Glutamatergic neuron (in vitro differentiated cells): ENCODE data around the gene SIPA1. TPM values are rescaled to one million over a fixed set of nuclear protein-coding genes. Genes with fewer than 3 reads are reported as not detected.

ENCODE experiments used
- DNase-seq: peaks from one replicate; pipeline ENCODE4 v3.0.0; 2022
- H3K27ac Mint-ChIP-seq: one replicate; pipeline ENCODE4 v1.8.0; 2020; ENCODE audit warnings: mild to moderate bottlenecking, mixed read lengths, inconsistent platforms; ENCODE audit not compliant: unreplicated experiment
- H3K27me3 Mint-ChIP-seq: one replicate; pipeline ENCODE4 v1.8.0; 2020; ENCODE audit warnings: mild to moderate bottlenecking, moderate library complexity, mixed read lengths, inconsistent platforms; ENCODE audit not compliant: unreplicated experiment
- H3K36me3 Mint-ChIP-seq: one replicate; pipeline ENCODE4 v1.8.0; 2020; ENCODE audit warnings: mild to moderate bottlenecking, mixed read lengths, inconsistent platforms; ENCODE audit not compliant: unreplicated experiment
- H3K4me1 Mint-ChIP-seq: one replicate; pipeline ENCODE4 v1.8.0; 2020; ENCODE audit warnings: mild to moderate bottlenecking, low read depth, mixed read lengths, inconsistent platforms; ENCODE audit not compliant: unreplicated experiment
- H3K4me3 Mint-ChIP-seq: one replicate; pipeline ENCODE4 v1.8.0; 2020; ENCODE audit warnings: mild to moderate bottlenecking, mixed read lengths, inconsistent platforms; ENCODE audit not compliant: unreplicated experiment
- H3K9me3 Mint-ChIP-seq: one replicate; pipeline ENCODE4 v1.8.0; 2020; ENCODE audit warnings: mild to moderate bottlenecking, moderate library complexity, mixed read lengths, inconsistent platforms; ENCODE audit not compliant: unreplicated experiment
- CTCF ChIP-seq: fragments of 200-600 bp; sonication (generic); IDR thresholded peaks from one replicate; pipeline ENCODE4 v1.5.0; 2021; ENCODE audit not compliant: partially characterized antibody, unreplicated experiment
- total RNA-seq: library from RNA; stranded (reverse); fragmentation: NEBNext Ultra II Directional; extraction: Animal tissue kit (Norgen Biotek cat#: 25700); gene quantifications from one replicate; pipeline ENCODE4 v1.2.1, GENCODE V29; 2021; ENCODE audit not compliant: unreplicated experiment

Gene SIPA1
- total RNA-seq, 1 donor from 2014 or later = 21.4 TPM

- Mint-ChIP-seq H3K9me3 (peaks cover 7% of the 10 kb centered on the region), H3K4me1 (peaks cover 7% of the 10 kb centered on the region), H3K27ac (no peak overlapping the region), H3K36me3 (no peaks in the 10 kb centered on the region), H3K4me3 (no peak overlapping the region), H3K27me3 (peaks cover 11% of the 10 kb centered on the region)
- TF ChIP-seq CTCF = no peak
- DNase-seq = no peak
These were observed 7.8 kb downstream of the SIPA1 start for GRCh38 chr11:65645710-65646109.

GRCh38 chr11:65646288-65646957 is 8.5 kb downstream of the SIPA1 start:
- Mint-ChIP-seq H3K9me3 (peaks cover 8% of the 10 kb centered on the region), H3K27me3 (peaks cover 13% of the 10 kb centered on the region), H3K4me1 (peaks cover 7% of the 10 kb centered on the region), H3K4me3 (no peak overlapping the region), H3K27ac (no peak overlapping the region), H3K36me3 (no peaks in the 10 kb centered on the region)
- no peak for DNase-seq
- TF ChIP-seq CTCF = no peak

- no peak for TF ChIP-seq CTCF
These were observed 9.2 kb downstream of the SIPA1 start for GRCh38 chr11:65646958-65647701.

DNA sequence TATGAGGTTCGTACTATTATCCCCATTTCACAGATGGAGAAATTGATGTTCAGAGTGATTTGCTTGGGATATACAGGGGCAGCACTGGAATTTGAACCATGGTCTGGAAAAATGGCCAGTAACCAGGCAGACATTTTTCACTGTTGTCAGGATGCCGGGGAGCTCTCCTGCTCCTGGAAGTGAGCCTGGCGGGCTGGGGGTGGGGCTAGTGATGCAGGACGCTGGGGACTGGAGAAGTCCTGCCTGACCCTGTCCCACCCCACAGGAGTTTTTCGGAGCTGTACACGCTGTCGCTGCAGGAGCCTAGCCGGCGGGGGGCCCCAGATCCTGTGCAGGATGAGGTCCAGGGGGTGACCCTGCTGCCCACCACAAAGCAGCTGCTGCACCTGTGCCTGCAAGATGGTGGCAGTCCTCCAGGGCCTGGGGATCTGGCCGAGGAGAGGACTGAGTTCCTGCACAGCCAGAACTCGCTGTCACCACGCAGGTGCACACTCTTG is 11.1 kb downstream of the SIPA1 start:
- H3K4me1 Mint-ChIP-seq = peaks cover 12% of the 10 kb centered on the region
- no peak overlapping the region for H3K4me3 Mint-ChIP-seq
- H3K36me3 Mint-ChIP-seq = no peaks in the 10 kb centered on the region
- DNase-seq = peak; percentile 18
- peaks cover 17% of the 10 kb centered on the region for H3K9me3 Mint-ChIP-seq
- peaks cover 17% of the 10 kb centered on the region for H3K27me3 Mint-ChIP-seq
- no peak for TF ChIP-seq CTCF
- no peak overlapping the region for H3K27ac Mint-ChIP-seq

More at GRCh38 chr11:65646958-65647701, 9.2 kb downstream of the SIPA1 start:
- Mint-ChIP-seq H3K27ac (no peak overlapping the region), H3K4me1 (peaks cover 6% of the 10 kb centered on the region), H3K36me3 (no peaks in the 10 kb centered on the region), H3K27me3 (peaks cover 15% of the 10 kb centered on the region), H3K4me3 (no peak overlapping the region), H3K9me3 (peaks cover 14% of the 10 kb centered on the region)
- DNase-seq = peak; percentile 57
